T follicular helper cell (primary cell): Measurements from ENCODE around the gene PPRC1.

Source experiments
- DNase-seq: peaks from one replicate; pipeline ENCODE4 v3.0.0-alpha.2; 2020; ENCODE audit warnings: low read depth

The PPRC1 gene

DNA sequence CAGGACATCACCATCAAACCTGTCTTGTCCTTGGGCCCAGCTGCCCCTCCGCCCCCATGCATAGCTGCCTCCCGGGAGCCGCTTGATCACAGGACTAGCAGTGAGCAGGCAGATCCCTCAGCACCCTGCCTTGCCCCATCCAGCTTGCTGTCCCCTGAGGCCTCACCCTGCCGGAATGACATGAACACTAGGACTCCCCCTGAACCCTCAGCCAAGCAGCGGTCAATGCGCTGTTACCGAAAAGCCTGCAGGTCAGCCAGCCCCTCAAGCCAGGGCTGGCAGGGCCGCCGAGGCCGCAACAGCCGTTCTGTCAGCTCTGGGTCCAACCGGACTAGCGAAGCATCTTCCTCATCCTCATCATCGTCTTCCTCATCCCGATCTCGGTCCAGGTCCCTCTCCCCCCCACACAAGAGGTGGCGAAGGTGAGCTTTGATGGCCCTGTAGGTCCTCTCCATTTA is 14.2 kb downstream of the PPRC1 start:
- DNase-seq, result no peak

DNA sequence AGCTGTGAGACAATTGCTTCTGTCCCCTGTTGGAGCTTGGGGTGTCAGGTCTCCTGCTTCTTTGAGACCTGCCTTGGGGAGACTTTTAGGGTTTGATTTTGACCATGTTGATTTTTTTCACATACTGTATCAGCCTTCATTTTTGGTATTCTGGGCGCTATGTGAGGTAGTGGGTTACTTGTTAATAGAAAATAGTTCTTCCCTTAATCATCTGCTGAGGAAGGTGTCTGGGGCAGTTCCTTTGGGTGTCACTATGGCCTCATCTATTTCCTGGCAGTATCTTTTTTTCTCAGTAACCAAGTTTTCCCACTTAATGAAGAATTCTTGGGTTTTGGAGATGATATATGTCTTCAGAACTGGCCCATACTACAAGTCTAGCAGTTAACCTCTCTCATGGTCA is 14.7 kb downstream of the PPRC1 start:
- no peak for DNase-seq

- no peak for DNase-seq
Measured at GRCh38 chr10:102148275-102148674, 15.4 kb downstream of the PPRC1 start.

- no peak for DNase-seq
Measured at GRCh38 chr10:102150970-102151773, 18.3 kb downstream of the PPRC1 start.

- peak; percentile 100 for DNase-seq
Measured at GRCh38 chr10:102151774-102152544, 19.1 kb downstream of the PPRC1 start, which contains the start of gene NOLC1. Gene NOLC1 (plus strand): TSS chr10:102152389. CDS start chr10:102152411, 22 bp downstream.

DNA sequence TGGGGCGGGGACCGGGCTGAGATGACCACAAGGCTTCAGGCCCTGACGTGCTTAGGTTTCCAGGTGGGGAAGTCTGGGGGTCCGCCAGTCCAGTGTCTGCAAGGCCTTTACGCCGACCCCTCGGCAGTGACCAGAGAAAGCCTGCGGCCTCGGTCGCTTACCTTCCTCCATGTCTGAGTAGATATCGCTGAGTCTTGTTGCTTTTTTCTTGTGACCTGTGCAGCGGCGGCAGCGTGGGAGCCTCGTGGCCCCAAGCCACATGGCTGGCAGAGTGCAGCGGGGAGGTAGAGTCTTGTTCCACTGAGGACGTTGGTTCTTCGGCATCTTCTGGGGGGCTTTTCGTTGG is 19.7 kb downstream of the PPRC1 start:
- no peak for DNase-seq

- no peak for DNase-seq
Measured at GRCh38 chr10:102153093-102153620, 20.3 kb downstream of the PPRC1 start.

DNA sequence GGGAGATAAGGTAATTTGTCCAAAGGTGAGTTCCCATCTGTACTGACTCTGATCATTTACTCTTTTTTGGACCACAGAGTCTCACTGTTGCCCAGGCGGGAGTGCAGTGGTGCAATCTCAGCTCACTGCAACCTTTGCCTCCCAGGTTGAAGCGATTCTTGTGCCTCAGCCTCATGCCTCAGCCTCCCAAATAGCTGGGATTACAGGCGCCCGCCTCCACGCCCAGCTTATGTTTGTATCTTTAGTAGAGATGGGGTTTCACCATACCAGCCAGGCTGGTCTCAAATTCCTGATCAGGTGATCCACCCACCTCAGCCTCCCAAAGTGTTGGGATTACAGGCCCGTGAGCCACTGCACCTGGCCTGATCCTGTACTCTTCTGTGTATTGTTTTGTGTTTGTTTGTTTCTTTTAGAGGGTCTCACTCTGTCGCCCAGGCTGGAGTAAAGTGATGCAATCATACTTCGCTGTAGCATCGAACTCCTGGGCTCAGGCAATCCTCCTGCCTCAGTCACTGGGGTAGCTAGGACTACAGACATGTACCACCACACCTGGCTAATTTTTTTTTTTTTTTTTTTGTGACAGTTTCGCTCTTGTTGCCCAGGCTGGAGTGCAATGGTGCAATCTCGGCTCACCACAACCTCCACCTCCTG is 21.8 kb downstream of the PPRC1 start:
- DNase-seq, result no peak

- DNase-seq, result no peak
Measured at GRCh38 chr10:102157224-102157623, 24.4 kb downstream of the PPRC1 start.

GRCh38 chr10:102159051-102159597 is 26.3 kb downstream of the PPRC1 start:
- no peak for DNase-seq

- no peak for DNase-seq
Measured at GRCh38 chr10:102159831-102160230, 27.0 kb downstream of the PPRC1 start.

DNA sequence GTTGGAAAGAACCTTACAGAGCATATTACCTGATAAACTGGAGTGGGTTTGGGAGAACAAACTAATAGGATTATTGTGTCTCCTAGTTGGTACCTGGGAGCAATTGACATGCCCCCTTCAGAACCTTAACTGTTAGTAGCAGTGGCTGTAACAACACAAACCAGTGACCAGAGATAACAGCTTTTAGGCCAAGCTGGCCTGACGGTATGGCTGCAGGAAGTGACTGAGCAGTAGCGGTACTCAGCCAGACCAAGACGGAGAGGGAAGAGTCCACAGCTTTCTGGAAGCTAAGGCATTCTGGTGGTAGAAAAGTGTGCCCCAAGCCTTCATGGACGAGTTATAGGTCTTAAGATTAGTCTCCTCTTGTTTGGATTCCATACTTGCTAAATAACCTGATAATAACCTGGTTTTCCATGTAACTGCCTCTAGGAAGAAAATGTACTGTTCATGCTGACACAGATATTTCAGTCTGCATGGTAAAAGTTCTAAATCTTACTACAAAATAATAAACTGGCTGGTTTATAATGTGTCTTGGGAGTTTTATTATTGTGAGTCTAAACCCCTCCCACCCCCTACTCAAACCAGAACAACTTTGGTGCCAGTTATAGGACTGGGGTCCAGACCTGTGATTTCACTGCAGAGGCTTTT is 30.6 kb downstream of the PPRC1 start:
- no peak for DNase-seq

DNA sequence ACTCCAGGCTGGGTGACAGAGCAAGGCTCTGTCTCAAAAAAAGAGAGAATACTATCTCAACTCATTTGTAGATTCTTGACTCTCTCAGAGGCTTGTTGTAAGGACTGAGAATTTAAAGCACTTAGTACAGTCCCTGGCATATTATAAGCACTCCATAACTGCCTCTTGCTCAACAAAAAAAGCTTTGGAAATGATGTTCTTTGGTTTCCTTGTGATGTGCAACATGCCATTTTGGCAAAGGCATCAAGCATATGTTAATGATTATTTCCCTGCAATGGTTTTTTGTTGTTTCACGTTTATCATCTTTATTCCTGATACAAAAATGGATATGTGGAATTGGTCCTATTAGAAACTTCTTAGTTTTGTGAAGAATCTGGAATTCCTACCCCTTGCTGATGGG is 35.0 kb downstream of the PPRC1 start:
- no peak for DNase-seq

DNA sequence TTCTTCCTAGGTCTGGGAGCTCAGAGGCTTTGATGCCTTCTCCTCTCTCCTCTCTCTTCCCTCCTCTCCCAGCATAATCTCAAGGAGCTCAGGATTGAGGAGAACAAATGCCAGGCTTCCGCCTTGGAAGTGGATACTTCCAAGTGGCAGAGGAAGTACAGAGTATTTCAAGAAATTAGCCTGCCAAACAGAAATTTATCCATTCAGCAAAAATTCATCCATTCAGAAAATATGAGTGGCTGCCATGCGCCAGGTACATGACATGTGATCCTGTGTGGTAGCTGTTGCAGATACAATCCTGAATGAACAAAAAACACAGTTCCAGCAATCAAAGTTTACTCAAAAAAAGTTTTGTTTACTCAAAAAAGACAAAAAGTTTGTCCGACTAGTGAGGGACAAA is 37.8 kb downstream of the PPRC1 start:
- no peak for DNase-seq

- DNase-seq, result no peak
Measured at GRCh38 chr10:102172288-102172687, 39.4 kb downstream of the PPRC1 start.

DNA sequence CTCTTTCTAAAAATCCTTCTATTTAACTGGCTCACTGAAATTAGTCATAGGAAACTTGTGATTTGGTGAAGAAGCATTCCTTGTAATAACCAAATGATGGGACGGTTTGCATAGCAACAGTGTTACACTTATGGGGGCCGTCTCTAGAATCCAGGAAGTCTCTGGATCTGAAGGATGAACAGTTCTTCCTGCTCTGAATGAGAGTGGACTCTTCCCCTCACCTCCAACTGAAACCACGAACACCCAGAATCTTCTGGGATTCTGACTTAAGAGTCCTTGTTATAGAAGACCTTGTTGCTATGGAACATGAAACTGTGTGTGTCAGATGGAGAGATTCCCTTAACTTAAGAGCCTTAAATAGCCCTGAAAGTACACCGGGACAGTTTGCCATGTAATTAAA is 42.6 kb downstream of the PPRC1 start:
- no peak for DNase-seq

DNA sequence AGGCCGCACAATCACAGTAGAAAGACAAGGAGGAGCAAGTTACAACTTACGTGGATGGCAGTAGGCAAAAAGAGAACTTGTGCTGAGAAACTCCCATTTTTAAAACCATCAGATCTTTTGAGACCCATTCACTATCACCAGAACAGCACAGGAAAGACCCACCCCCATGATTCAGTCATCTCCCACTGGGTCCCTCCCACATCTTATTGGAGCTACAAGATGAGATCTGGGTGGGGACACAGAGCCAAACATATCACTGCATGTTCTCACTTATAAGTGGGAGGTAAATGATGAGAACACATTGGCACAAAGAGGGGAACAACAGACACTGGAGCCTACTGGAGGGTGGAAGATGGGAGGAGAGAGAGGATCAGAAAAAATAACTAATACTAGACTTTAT is 51.8 kb downstream of the PPRC1 start:
- DNase-seq, result no peak

DNA sequence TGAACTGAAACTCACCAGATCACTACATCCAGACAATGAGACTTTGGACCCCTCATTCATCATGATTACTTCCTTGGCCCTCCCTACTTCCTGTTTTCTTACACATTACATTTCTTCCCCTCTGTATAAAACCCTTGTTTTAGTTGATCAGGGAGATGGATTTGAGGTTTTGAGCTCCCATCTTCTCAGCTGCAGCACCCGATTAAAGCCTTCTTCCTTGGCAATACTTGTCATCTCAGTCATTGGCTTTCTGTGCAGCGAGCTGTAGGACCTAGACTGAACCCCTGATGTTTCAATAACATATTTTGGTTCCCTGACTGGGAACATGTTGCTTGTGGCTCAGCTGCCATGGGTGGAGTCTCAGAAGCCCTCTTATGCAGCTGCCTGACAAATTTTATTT is 52.4 kb downstream of the PPRC1 start:
- DNase-seq, result no peak

DNA sequence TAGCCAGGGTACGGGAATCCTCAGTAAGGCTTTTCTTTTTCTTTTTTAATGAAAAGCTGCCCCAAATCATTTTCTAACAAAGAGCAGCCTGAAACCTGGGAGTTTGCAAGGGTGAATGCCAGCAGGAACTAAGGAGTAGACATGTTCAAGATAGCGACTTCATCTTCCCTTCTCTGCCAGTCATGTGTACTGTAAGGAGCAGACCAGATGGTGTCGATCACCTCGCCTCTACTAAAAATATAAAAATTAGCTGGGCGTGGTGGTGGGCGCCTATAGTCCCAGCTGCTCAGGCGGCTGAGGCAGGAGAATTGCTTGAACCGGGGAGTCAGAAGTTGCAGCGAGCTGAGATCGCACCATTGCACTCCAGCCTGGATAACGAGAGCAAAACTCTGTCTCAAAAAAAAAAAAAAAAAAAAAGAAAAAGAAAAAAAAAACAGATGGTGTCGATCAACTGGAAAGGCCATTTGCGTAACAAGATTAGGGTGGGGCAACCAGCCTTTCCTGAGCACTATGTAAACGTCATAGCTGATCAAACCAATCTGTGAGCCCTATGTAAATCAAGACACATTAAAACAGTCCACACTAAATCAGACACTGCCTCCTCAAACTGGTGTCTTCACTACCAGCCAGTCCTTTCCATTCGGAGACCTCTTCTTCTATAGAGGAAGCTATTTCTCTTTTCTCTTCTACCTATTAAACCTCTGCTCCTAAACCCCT is 53.1 kb downstream of the PPRC1 start:
- no peak for DNase-seq

GRCh38 chr10:102188298-102188940 is 55.6 kb downstream of the PPRC1 start:
- DNase-seq, result no peak
